Measurements from ENCODE around the gene CARM1.
"Not testable (repeated sequence)": the region's sequence is repeated elsewhere in the genome, so short reads cannot be mapped to it uniquely, and the experiment has no call there.

Gene CARM1

GRCh38 chr19:10836479-10837330 is 34.6 kb upstream of the CARM1 start:
- TF ChIP-seq ZNF274 (IDR thresholded peaks at IDR 0.05; ENCODE audit: low read depth, low read length), result no peak
- H3K4me3 ChIP-seq (ENCODE audit: low read length), result peak overlapping the region; percentile 78; the same call in 1 of the 2 replicates

GRCh38 chr19:10837649-10838048 is 33.7 kb upstream of the CARM1 start:
- H3K4me3 ChIP-seq (ENCODE audit: low read length), result not testable (repeated sequence)

GRCh38 chr19:10838377-10838776 is 33.0 kb upstream of the CARM1 start:
- H3K4me3 ChIP-seq (ENCODE audit: low read length), result no peak overlapping the region
- TF ChIP-seq ZNF274 (IDR thresholded peaks at IDR 0.05; ENCODE audit: low read depth, low read length), result no peak

GRCh38 chr19:10839114-10840050 is 32.0 kb upstream of the CARM1 start:
- H3K4me3 ChIP-seq (ENCODE audit: low read length), result no peak overlapping the region
- TF ChIP-seq ZNF274 (IDR thresholded peaks at IDR 0.05; ENCODE audit: low read depth, low read length), result no peak

GRCh38 chr19:10842788-10843187 is 28.6 kb upstream of the CARM1 start:
- H3K4me3 ChIP-seq (ENCODE audit: low read length), result no peak overlapping the region
- no peak for TF ChIP-seq ZNF274 (IDR thresholded peaks at IDR 0.05; ENCODE audit: low read depth, low read length)

- no peak overlapping the region for H3K4me3 ChIP-seq (ENCODE audit: low read length)
- TF ChIP-seq ZNF274 (IDR thresholded peaks at IDR 0.05; ENCODE audit: low read depth, low read length), result no peak
Measured at GRCh38 chr19:10846500-10847202, 24.7 kb upstream of the CARM1 start.

GRCh38 chr19:10848230-10848856 is 23.0 kb upstream of the CARM1 start, which contains the start of gene C19orf38:
Gene C19orf38 (plus strand): TSS chr19:10848415. CDS start chr19:10848509, 94 bp downstream.
- H3K4me3 ChIP-seq (ENCODE audit: low read length), result no peak within 1 kb of the TSS
- no peak for TF ChIP-seq ZNF274 (IDR thresholded peaks at IDR 0.05; ENCODE audit: low read depth, low read length)

GRCh38 chr19:10850631-10851030 is 20.7 kb upstream of the CARM1 start:
- no peak overlapping the region for H3K4me3 ChIP-seq (ENCODE audit: low read length)
- no peak for TF ChIP-seq ZNF274 (IDR thresholded peaks at IDR 0.05; ENCODE audit: low read depth, low read length)

- H3K4me3 ChIP-seq (ENCODE audit: low read length), result no peak overlapping the region
- no peak for TF ChIP-seq ZNF274 (IDR thresholded peaks at IDR 0.05; ENCODE audit: low read depth, low read length)
Measured at GRCh38 chr19:10852098-10852800, 19.1 kb upstream of the CARM1 start.

- no peak for TF ChIP-seq ZNF274 (IDR thresholded peaks at IDR 0.05; ENCODE audit: low read depth, low read length)
- no peak overlapping the region for H3K4me3 ChIP-seq (ENCODE audit: low read length)
Measured at GRCh38 chr19:10852941-10853340, 18.4 kb upstream of the CARM1 start.

GRCh38 chr19:10854350-10855089 is 16.8 kb upstream of the CARM1 start:
- no peak overlapping the region for H3K4me3 ChIP-seq (ENCODE audit: low read length)
- TF ChIP-seq ZNF274 (IDR thresholded peaks at IDR 0.05; ENCODE audit: low read depth, low read length), result no peak

GRCh38 chr19:10855879-10856522 is 15.4 kb upstream of the CARM1 start:
- H3K4me3 ChIP-seq (ENCODE audit: low read length), result no peak overlapping the region
- TF ChIP-seq ZNF274 (IDR thresholded peaks at IDR 0.05; ENCODE audit: low read depth, low read length), result no peak

- H3K4me3 ChIP-seq (ENCODE audit: low read length), result not testable (repeated sequence)
Measured at GRCh38 chr19:10856899-10857298, 14.5 kb upstream of the CARM1 start.
